MCF 10A (cell line): Measurements from ENCODE around the gene PLA2G2E. TPM values are rescaled to one million over a fixed set of nuclear protein-coding genes. Genes with fewer than 3 reads are reported as not detected.

Experiments used
- BruUV-seq: library from RNA; stranded (reverse); fragments of 400-500 nt; replicated peaks from 2 replicates; lab custom pipeline; 2021; lab: Mats Ljungman, UMichigan
- CTCF ChIA-PET: fragments of 300-600 bp; sonication (Branson Sonifier 250); formaldehyde crosslinking; extraction: SDS; loops from one replicate; lab custom pipeline; 2021; ENCODE audit warnings: antibody characterized with exemption, inconsistent platforms; lab: Yijun Ruan, JAX
- POLR2A ChIA-PET: fragments of 300-600, 350-650 bp; sonication (Branson Sonifier 250); formaldehyde crosslinking; extraction: SDS; loops from one replicate; lab custom pipeline; 2020; ENCODE audit warnings: antibody characterized with exemption, inconsistent platforms; lab: Yijun Ruan, JAX
- DNase-seq: peaks from one replicate; pipeline ENCODE4 v3.0.0-alpha.2; 2018; ENCODE audit not compliant: unreplicated experiment
- H3K27ac Mint-ChIP-seq: one replicate; pipeline ENCODE4 v1.8.0; 2022; ENCODE audit warnings: mild to moderate bottlenecking, low read depth, mixed read lengths; ENCODE audit not compliant: unreplicated experiment
- H3K27me3 Mint-ChIP-seq: one replicate; pipeline ENCODE4 v1.8.0; 2022; ENCODE audit warnings: mixed read lengths; ENCODE audit not compliant: insufficient read depth, unreplicated experiment
- H3K36me3 Mint-ChIP-seq: one replicate; pipeline ENCODE4 v1.8.0; 2022; ENCODE audit warnings: mild to moderate bottlenecking, moderate library complexity, mixed read lengths; ENCODE audit not compliant: insufficient read depth, unreplicated experiment
- H3K4me1 Mint-ChIP-seq: one replicate; pipeline ENCODE4 v1.8.0; 2022; ENCODE audit warnings: mixed read lengths; ENCODE audit not compliant: insufficient read depth, unreplicated experiment
- H3K4me3 Mint-ChIP-seq: one replicate; pipeline ENCODE4 v1.8.0; 2022; ENCODE audit warnings: mild to moderate bottlenecking, moderate library complexity, mixed read lengths; ENCODE audit not compliant: unreplicated experiment
- H3K9me3 Mint-ChIP-seq: one replicate; pipeline ENCODE4 v1.8.0; 2022; ENCODE audit warnings: mixed read lengths; ENCODE audit not compliant: unreplicated experiment
- intact Hi-C: fragments of 100-400 bp; cut with micrococcal nuclease; formaldehyde crosslinking; loops from 2 replicates; pipeline ENCODE4 v1.14.1; 2022
- total RNA-seq: library from RNA; stranded (reverse); gene quantifications from 2 replicates; pipeline ENCODE4 v1.2.3, GENCODE V29; 2022
- TF ChIP-seq, protein P1 (sequence below): fragments of 200-600 bp; IDR thresholded peaks from one replicate; pipeline ENCODE4 v1.8.0; 2022; ENCODE audit warnings: antibody characterized with exemption, mild to moderate bottlenecking; ENCODE audit not compliant: unreplicated experiment

PLA2G2E gene
- total RNA-seq, 1 experiment from 2014 or later: not detected

- TF ChIP-seq, protein P1, sequence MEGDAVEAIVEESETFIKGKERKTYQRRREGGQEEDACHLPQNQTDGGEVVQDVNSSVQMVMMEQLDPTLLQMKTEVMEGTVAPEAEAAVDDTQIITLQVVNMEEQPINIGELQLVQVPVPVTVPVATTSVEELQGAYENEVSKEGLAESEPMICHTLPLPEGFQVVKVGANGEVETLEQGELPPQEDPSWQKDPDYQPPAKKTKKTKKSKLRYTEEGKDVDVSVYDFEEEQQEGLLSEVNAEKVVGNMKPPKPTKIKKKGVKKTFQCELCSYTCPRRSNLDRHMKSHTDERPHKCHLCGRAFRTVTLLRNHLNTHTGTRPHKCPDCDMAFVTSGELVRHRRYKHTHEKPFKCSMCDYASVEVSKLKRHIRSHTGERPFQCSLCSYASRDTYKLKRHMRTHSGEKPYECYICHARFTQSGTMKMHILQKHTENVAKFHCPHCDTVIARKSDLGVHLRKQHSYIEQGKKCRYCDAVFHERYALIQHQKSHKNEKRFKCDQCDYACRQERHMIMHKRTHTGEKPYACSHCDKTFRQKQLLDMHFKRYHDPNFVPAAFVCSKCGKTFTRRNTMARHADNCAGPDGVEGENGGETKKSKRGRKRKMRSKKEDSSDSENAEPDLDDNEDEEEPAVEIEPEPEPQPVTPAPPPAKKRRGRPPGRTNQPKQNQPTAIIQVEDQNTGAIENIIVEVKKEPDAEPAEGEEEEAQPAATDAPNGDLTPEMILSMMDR: no peak
- peaks cover 37% of the 10 kb centered on the region for H3K36me3 Mint-ChIP-seq
- intact Hi-C loops: no loop called here
- DNase-seq: no peak
- H3K4me3 Mint-ChIP-seq: no peak overlapping the region
- BruUV-seq: no TSS peak
- CTCF ChIA-PET: interaction anchor here (0.6 to 2.4 kb wide), 3 partner anchors 10 to 12 kb away, joined by 3 to 12 read pairs (median 4); partner anchors contain the start of gene OTUD3
- POLR2A ChIA-PET: interaction anchor here (2.3 kb wide), 1 partner anchor 10 kb away, joined by 13 read pairs; the partner anchor contains the start of gene OTUD3
- peak overlapping the region; percentile 62 for H3K27ac Mint-ChIP-seq
- H3K27me3 Mint-ChIP-seq: no peaks in the 10 kb centered on the region
- H3K9me3 Mint-ChIP-seq: no peaks in the 10 kb centered on the region
- peaks cover 18% of the 10 kb centered on the region for H3K4me1 Mint-ChIP-seq
Observed at GRCh38 chr1:19892628-19893168, 30.7 kb downstream of the PLA2G2E start.

DNA sequence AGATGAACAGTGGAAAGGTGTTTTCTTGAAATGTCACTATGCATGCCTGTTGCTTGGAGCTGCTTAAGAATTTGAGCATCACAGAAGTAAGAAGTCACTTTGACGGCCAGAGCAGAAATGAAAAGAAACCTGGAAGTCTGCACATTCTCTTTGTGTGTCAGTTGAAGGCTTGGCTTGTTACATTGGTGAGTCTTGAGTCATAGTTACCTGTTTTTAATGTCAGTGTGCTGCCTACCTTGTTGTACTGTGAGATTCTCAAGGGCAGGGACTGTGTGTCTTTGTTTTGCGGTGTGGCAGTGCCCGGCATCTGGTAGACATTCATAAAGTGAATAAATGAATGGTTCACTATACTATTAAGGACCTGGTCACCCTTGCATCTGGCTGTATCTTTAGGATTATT is 31.3 kb downstream of the PLA2G2E start:
- Mint-ChIP-seq H3K27me3 (no peaks in the 10 kb centered on the region), H3K4me1 (peaks cover 18% of the 10 kb centered on the region), H3K27ac (no peak overlapping the region), H3K9me3 (no peaks in the 10 kb centered on the region), H3K4me3 (no peak overlapping the region), H3K36me3 (peaks cover 33% of the 10 kb centered on the region)
- no TSS peak for BruUV-seq
- TF ChIP-seq, protein P1: no peak
- intact Hi-C loops: no loop called here
- ChIA-PET POLR2A (interaction anchor here (1.3 kb wide), 1 partner anchor 9 kb away, joined by 3 read pairs; no protein-coding TSS in a partner anchor), CTCF (no interaction called here)
- DNase-seq: no peak

DNA sequence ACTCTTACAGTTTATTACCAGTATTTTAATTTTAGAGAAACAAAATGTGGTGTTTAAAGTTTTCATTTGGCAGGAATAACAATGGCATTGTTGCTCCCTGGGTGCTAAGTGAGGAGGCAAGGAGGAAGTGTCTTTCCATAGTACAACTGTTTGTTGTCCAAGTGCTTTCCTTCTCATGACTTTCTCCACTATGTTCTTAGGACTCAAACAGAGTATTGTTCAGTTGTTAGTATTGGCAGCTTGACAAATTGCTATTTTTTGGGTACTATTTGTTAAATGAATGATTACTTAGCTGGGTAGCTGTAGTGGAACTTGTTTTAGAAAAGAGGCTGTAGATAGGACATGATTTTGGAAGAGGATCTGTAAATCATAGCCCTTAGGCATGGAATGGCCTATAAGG is 33.8 kb downstream of the PLA2G2E start:
- CTCF ChIA-PET: no interaction called here
- Mint-ChIP-seq H3K9me3 (no peaks in the 10 kb centered on the region), H3K4me3 (no peak overlapping the region), H3K27ac (peak overlapping the region; percentile 20), H3K36me3 (peaks cover 26% of the 10 kb centered on the region), H3K27me3 (no peaks in the 10 kb centered on the region), H3K4me1 (peaks cover 24% of the 10 kb centered on the region)
- POLR2A ChIA-PET: no interaction called here
- no TSS peak for BruUV-seq
- TF ChIP-seq, protein P1: no peak
- intact Hi-C loops: no loop called here
- no peak for DNase-seq

DNA sequence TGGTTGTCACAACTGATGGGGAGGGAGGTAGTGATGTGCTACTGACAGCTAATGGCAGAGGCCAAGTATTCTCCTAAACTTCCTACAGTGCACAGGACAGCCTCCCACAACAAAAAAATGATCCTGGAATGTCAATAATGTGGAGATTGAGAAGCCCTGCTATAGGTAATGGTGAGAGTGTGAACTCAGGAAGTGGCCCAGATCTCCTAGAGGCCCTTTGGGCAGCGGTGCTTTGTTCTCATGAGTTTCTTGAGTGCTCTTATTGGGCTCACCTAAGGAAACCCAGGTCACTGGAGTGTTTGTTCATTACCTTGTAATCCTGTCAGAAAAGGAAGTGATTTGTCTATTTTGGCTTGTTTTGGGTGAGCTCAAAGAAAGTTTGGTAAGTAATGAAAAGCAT is 35.3 kb downstream of the PLA2G2E start:
- intact Hi-C loops: no loop called here
- Mint-ChIP-seq H3K27me3 (no peaks in the 10 kb centered on the region), H3K4me1 (peaks cover 38% of the 10 kb centered on the region), H3K4me3 (no peak overlapping the region), H3K36me3 (peaks cover 18% of the 10 kb centered on the region), H3K27ac (no peak overlapping the region), H3K9me3 (no peaks in the 10 kb centered on the region)
- ChIA-PET POLR2A (interaction anchor here (0.6 kb wide), 1 partner anchor 9 kb away, joined by 3 read pairs; no protein-coding TSS in a partner anchor), CTCF (no interaction called here)
- TF ChIP-seq, protein P1: no peak
- BruUV-seq: no TSS peak
- no peak for DNase-seq
